T-helper 2 cell treated with Interferon-gamma antibody and Interleukin-4, amounts not matched to agents 100 ng/mL and 5 ng/mL, for 36 hours (primary cell): Measurements from ENCODE around the gene GLYATL3. TPM values are rescaled to one million over a fixed set of nuclear protein-coding genes. Genes with fewer than 3 reads are reported as not detected.
"Not testable (repeated sequence)": the region's sequence is repeated elsewhere in the genome, so short reads cannot be mapped to it uniquely, and the experiment has no call there.

ENCODE experiments used
- intact Hi-C: fragments of 100-400 bp; cut with micrococcal nuclease; formaldehyde crosslinking; loops from one replicate; pipeline ENCODE4 v1.15.1; 2023
- total RNA-seq: library from RNA; stranded (reverse); gene quantifications from 2 replicates; pipeline ENCODE4 v1.2.3, GENCODE V29; 2022

GLYATL3 gene
- not detected in 2 replicates for total RNA-seq

GRCh38 chr6:49499623-49500022 lies at the start of gene GLYATL3:
GLYATL3 (plus strand) TSS chr6:49499923; CDS start chr6:49511991, 12,068 bp downstream.
- intact Hi-C loops, result no loop called here

DNA sequence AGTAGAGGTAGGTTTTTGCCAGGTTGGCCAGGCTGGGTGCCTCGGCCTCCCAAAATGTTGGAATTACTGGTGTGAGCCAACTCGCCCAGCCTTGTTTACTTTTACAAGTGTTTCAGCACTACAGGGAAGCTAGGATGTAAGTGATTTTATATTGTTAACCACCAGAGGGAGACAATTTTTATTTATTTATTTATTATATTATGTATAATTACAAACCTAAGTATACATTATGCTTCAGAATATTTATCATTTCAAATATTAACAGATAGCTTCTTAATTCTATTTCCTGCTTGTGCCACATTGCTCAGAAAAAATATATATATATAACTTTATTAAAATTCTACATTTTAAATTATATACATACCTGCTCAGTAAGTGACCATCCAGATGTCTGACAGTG lies 46.5 kb upstream of the GLYATL3 start:
- intact Hi-C loops, result no loop called here

DNA sequence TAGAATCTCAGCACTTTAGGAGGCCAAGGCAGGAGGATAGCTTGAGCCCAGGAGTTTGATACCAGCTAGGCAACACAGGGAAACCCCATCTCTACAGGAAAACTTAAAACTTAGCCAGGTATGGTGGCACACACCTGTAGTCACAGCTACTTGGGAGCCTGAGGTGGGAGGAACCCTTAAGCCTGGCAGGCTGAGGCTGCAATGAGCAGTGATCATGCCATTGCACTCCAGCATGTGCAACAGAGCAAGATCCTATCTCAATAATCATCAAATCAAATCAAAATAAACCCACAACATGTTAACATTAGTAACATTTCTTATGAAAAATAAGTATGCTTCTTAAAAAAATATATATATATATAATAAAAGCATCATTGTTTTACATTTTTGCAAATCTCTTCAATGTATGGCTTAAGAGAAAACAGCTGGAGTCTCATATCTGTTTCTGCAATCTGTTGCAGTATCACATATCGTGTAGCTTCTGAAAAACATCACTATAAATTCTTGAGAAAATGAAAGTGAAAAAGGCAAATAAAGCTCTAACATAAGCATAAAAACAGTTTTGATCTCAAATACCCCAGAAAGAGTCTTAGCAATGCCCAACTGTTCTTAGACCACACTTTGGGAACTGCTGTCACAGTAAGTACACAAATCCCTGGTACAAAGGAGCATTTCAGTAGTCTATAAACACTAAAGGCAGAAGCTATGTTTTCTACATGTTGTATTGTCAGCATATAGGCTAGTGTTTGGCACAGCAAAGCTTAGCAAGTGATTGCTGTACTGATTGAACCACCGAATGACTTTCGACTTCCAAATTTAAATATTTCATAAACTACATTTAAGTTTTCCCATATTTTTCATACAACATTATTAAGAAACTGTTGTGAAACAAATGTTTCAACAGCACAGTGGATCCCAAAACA lies 44.7 kb upstream of the GLYATL3 start:
- intact Hi-C loops, result loop anchor here (1.0 kb wide), 1 partner anchor 8 kb away; the partner anchor contains the start of genes CENPQ and MMUT

- intact Hi-C loops, result no loop called here
Observed at GRCh38 chr6:49457771-49458170, 42.0 kb upstream of the GLYATL3 start.

GRCh38 chr6:49462071-49462470 lies 37.7 kb upstream of the GLYATL3 start:
- intact Hi-C loops, result loop anchor here (2.0 kb wide), 2 partner anchors 89 to 1983 kb away; partner anchors contain the start of gene C6orf141

DNA sequence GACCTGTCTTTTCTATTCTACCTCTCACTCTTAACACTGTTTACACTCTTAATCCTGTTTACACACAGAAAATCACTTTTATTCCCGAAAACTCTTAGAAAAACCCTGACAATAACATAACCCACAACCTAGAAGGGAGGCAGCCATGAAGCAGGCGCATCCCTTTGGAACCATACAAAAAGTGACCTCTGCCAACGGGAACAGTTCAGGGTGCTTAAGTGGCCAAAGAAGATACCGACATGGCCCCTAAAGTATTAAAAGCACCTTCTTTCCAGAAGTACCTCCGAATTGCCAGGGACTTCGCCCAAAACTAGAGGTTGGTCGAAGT lies 37.2 kb upstream of the GLYATL3 start:
- intact Hi-C loops, result loop anchor here (2.0 kb wide), 2 partner anchors 88 to 1984 kb away; partner anchors contain the start of gene C6orf141

- intact Hi-C loops, result loop anchor here (1.0 to 2.0 kb wide), 3 partner anchors 8 to 1984 kb away; partner anchors contain the start of gene C6orf141
Observed at GRCh38 chr6:49462927-49463611, 36.7 kb upstream of the GLYATL3 start, which contains the start of the genes CENPQ and MMUT. CENPQ (plus strand) TSS chr6:49463370; CDS start chr6:49470177, 6,807 bp downstream. MMUT (minus strand) TSS chr6:49463253; CDS start chr6:49459466, 3,787 bp downstream.

- intact Hi-C loops, result loop anchor here (1.0 to 2.0 kb wide), 3 partner anchors 8 to 1985 kb away; partner anchors contain the start of gene C6orf141
Observed at GRCh38 chr6:49463612-49463967, 36.1 kb upstream of the GLYATL3 start.

GRCh38 chr6:49464691-49465090 lies 35.0 kb upstream of the GLYATL3 start:
- intact Hi-C loops, result no loop called here

GRCh38 chr6:49468042-49468441 lies 31.7 kb upstream of the GLYATL3 start:
- intact Hi-C loops, result no loop called here

- intact Hi-C loops, result not testable (repeated sequence)
Observed at GRCh38 chr6:49476564-49476963, 23.2 kb upstream of the GLYATL3 start.

- intact Hi-C loops, result no loop called here
Observed at GRCh38 chr6:49479308-49479970, 20.3 kb upstream of the GLYATL3 start.

DNA sequence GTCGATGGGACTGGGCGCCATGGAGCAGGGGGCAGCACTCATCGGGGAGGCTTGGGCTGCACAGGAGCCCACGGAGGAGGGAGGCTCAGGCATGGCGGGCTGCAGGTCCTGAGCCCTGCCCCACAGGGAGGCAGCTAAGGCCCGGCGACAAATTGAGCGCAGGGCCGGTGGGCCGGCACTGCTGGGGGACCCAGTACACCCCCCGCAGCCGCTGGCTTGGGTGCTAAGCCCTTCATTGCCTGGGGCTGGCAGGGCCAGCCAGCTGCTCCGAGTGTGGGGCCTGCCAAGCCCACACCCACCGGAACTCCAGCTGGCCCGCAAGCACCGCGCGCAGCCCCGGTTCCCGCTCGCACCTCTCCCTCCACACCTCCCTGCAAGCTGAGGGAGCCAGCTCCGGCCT lies 17.9 kb upstream of the GLYATL3 start:
- intact Hi-C loops, result not testable (repeated sequence)

- intact Hi-C loops, result not testable (repeated sequence)
Observed at GRCh38 chr6:49483380-49483779, 16.3 kb upstream of the GLYATL3 start.

- intact Hi-C loops, result no loop called here
Observed at GRCh38 chr6:49490633-49491032, 9.1 kb upstream of the GLYATL3 start.

GRCh38 chr6:49497304-49497703 lies 2.4 kb upstream of the GLYATL3 start:
- intact Hi-C loops, result no loop called here

GRCh38 chr6:49499126-49499525 lies 597 bp upstream of the GLYATL3 start:
- intact Hi-C loops, result no loop called here

DNA sequence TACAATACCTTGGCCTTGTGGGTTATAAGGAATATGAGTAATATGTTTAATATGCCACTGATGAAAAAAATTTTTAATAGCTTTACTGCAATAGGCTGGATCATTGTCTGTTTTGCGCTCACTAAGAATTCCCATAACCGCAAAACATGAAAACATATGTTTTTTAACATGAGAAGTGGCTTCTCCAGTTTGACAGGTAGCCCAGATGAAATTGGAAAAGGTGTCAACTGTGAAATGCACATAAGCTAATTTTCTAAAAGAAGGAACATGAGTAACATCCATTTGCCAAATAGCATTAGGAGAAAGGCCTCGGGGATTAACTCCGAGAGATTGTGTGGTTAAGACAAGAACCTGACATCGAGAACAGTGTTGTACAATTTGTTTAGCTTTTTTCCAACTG lies 4.9 kb downstream of the GLYATL3 start:
- intact Hi-C loops, result no loop called here

GRCh38 chr6:49506569-49507111 lies 6.9 kb downstream of the GLYATL3 start:
- intact Hi-C loops, result no loop called here

GRCh38 chr6:49509342-49509741 lies 9.6 kb downstream of the GLYATL3 start:
- intact Hi-C loops, result no loop called here
